ENCODE data around the gene TDG.
A peak's percentile ranks its signal among the peaks of the same experiment; 100 is the strongest.

TDG gene

DNA sequence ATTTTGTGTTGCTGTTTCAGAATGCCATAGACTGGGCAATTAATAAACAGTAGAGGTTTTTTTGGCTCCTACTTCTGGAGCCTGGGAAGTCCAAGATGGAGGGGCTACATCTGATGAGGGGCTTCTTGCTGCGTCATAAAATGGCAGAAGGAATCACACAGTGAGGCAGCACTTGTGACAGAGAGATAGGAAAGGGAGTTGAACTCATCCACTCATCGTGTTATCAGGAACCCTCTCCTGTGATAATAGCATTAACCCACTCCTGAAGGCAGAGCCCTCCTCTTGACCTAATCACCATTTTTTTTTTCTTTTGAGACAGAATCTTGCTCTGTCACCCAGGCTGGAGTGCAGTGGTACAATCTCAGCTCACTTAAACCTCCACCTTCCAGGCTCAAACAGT lies 9.7 kb downstream of the TDG start:
- in situ Hi-C loops (cut with HindIII; ENCODE audit: low sequenced_read_pairs) = no loop called here
- no peak for DNase-seq (ENCODE audit: low read depth)
- H3K4me3 ChIP-seq (ENCODE audit: low read depth, low read length) = no peak overlapping the region
- TF ChIP-seq CTCF (IDR thresholded peaks at IDR 0.05; ENCODE audit: low read depth, low read length, missing control alignments) = no peak

DNA sequence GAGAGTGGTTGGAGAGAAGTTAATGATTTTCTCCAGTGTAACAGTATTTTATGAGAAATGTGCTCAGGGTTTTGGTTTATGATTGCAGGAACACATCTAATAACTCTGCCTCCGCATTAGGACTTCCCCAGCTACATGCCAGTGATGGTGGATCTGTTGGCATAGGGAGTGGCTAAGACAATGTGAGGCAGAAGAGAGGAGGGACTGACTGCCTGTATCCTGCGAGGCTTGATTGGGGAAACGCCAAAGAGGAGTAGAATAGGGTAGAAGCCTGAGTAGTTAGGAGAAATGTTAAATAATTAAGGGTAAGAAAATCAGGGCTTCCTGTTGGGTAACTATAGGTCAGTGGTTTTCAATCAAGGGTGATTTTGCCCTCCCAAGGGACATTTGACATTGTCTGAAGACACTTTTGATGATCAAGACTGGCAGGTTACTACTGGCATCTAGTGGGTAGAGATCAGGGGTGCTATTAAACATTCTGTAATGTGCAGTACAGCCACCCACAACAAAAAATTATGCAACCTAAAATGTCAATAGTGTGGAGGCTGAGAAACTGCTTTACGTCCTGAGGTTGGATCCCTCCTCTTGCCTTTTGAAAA lies 12.8 kb downstream of the TDG start:
- in situ Hi-C loops (cut with HindIII; ENCODE audit: low sequenced_read_pairs) = no loop called here
- DNase-seq (ENCODE audit: low read depth) = no peak

DNA sequence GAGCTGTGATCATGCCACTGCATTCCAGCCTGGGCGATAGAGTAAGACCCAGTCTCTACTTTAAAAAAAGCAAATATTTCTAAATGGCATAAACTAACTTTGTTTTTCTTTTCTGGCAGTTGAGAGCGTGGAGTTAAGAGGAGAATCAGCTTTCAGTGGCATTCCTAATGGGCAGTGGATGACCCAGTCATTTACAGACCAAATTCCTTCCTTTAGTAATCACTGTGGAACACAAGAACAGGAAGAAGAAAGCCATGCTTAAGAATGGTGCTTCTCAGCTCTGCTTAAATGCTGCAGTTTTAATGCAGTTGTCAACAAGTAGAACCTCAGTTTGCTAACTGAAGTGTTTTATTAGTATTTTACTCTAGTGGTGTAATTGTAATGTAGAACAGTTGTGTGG lies 21.2 kb downstream of the TDG start:
- in situ Hi-C loops (cut with HindIII; ENCODE audit: low sequenced_read_pairs) = no loop called here
- no peak for TF ChIP-seq CTCF (IDR thresholded peaks at IDR 0.05; ENCODE audit: low read depth, low read length, missing control alignments)
- DNase-seq (ENCODE audit: low read depth) = peak; percentile 19
- H3K4me3 ChIP-seq (ENCODE audit: low read depth, low read length) = no peak overlapping the region

More for the DNA sequence above, 12.8 kb downstream of the TDG start:
- TF ChIP-seq CTCF (IDR thresholded peaks at IDR 0.05; ENCODE audit: low read depth, low read length, missing control alignments) = no peak
- H3K4me3 ChIP-seq (ENCODE audit: low read depth, low read length) = no peak overlapping the region

DNA sequence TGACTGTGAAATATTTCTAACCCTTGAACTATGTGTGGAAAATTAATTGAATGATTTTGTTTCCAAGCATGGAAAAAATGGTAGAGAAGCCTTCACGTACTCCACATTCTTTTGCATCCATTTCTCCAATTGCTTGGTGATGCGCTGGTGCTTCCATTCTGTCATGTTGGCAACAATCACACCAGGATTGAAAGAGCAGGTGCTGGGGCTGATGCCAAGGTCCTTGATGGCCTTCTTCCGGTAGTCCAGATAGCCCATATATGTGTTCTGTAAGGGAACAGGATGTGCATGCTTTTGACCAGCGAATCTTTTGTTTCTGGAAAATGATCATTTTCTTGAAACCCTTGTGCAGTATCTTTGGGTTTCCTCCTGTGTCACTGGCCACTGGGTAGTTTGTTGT lies 28.6 kb downstream of the TDG start:
- H3K4me3 ChIP-seq (ENCODE audit: low read depth, low read length) = no peak overlapping the region
- no peak for DNase-seq (ENCODE audit: low read depth)
- TF ChIP-seq CTCF (IDR thresholded peaks at IDR 0.05; ENCODE audit: low read depth, low read length, missing control alignments) = no peak
- in situ Hi-C loops (cut with HindIII; ENCODE audit: low sequenced_read_pairs) = no loop called here

DNA sequence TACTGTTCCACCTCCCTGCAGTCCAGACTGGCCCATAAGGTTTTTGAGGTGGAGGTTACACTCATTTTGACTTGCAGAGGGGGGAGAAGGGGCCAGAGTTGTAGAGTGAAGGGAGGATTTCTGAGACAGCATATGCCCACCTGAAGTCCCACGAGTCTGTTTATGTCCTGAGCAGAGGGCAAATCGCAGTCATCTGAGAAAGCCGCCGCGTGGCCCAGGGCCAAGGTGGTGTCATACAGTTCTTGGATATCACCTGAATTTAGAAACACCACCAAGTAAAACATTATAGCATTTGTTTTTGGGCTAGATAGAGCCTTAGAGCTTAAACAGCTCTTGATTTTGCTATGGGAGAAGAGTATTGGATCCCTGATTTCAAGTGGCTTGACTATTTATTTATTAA lies 30.9 kb downstream of the TDG start:
- DNase-seq (ENCODE audit: low read depth) = no peak
- in situ Hi-C loops (cut with HindIII; ENCODE audit: low sequenced_read_pairs) = no loop called here
- H3K4me3 ChIP-seq (ENCODE audit: low read depth, low read length) = no peak overlapping the region
- TF ChIP-seq CTCF (IDR thresholded peaks at IDR 0.05; ENCODE audit: low read depth, low read length, missing control alignments) = no peak

GRCh38 chr12:103997286-103997900 lies 31.7 kb downstream of the TDG start:
- no peak for TF ChIP-seq CTCF (IDR thresholded peaks at IDR 0.05; ENCODE audit: low read depth, low read length, missing control alignments)
- no peak overlapping the region for H3K4me3 ChIP-seq (ENCODE audit: low read depth, low read length)
- in situ Hi-C loops (cut with HindIII; ENCODE audit: low sequenced_read_pairs) = no loop called here
- no peak for DNase-seq (ENCODE audit: low read depth)

All from astrocyte of the cerebellum (primary cell).